ENCODE data around the gene BRI3BP. TPM values are rescaled to one million over a fixed set of nuclear protein-coding genes. Genes with fewer than 3 reads are reported as not detected.
"Not testable (repeated sequence)": the region's sequence is repeated elsewhere in the genome, so short reads cannot be mapped to it uniquely, and the experiment has no call there.

The BRI3BP gene
- total RNA-seq, 2 donors from 2014 or later = 16.5 to 30.0 TPM

DNA sequence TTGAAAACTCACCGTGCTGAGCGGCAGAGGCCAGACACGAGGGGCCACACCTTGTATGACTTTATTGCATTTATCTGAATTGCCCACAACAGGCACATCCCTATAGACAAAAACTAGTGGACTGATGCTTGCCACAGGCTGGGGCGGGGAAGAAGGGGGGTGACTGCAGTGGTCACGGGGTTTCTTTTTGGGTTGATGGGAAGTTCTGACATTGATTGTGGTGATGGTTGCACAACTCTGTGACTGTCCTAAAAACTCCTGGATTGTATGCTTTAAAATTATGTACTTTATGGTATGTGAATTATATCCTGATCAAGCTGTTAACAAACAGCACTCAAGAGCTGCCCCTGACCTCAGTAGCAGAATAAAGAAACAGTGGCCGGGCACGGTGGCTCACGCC is 30.2 kb upstream of the BRI3BP start:
- no peak overlapping the region for H3K4me3 Mint-ChIP-seq
- H3K27me3 Mint-ChIP-seq = no peaks in the 10 kb centered on the region
- peaks cover 0 to 5% of the 10 kb centered on the region in 2 donors for H3K4me1 Mint-ChIP-seq (ENCODE audit: low read depth in 2 of 2)
- H3K36me3 Mint-ChIP-seq = peaks cover 4% of the 10 kb centered on the region
- no peaks in the 10 kb centered on the region for H3K9me3 Mint-ChIP-seq
- H3K27ac Mint-ChIP-seq = no peak overlapping the region
- no peak for DNase-seq (ENCODE audit: low spot score)
- ATAC-seq = no peak

DNA sequence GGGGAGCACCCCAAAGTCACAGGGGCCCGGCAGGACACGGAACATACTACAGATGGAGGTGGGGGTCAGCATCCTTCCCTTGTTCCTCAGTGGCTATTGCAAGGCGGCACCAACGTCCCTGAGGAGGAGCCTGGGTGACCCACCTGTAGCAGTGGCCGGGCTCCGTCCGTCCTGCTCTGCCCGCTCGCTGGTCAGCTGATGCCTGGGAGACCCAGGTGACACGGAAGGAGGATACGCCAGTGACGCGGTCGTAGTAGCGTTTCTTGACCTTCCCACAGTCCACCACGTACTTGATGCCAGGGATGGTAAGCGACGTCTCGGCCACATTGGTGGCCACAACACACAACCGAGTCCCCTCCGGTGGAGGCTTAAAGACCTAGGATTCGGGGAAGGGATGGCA is 29.2 kb upstream of the BRI3BP start:
- Mint-ChIP-seq H3K4me3 (no peak overlapping the region), H3K27me3 (no peaks in the 10 kb centered on the region)
- no peak for ATAC-seq

DNA sequence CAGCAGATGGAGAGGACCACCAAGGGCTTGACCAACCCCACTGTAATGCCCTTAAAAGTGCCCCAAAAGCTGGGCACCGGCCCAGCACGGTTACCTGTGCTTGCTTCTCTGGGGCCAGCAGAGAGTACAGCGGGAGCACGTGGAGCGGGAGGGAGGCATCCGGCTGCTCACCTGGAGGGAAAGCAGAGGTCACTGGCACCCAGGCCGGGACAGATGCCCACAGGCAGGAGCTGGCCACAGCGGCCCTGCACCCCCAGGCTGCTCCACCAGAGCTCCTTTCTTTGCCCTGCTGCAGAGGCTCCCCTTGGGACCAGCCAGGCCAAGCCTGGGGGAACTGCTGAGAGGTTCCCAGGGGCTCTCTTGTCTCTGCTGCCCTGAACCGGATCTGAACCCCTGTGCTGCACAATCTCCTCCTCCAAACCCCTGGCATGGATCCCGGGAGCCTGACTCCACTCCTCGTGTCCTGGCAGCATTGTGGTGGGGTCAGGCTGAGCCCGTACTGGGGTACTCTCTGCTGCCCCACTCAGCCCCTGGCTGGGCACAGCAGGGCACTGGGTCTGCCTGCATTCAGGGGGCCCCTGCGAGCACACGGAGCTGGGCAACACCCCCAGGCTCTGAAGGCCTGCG is 28.5 kb upstream of the BRI3BP start:
- Mint-ChIP-seq H3K36me3 (peaks cover 4% of the 10 kb centered on the region), H3K4me1 (ENCODE audit: low read depth in 2 of 2) (peaks cover 0 to 5% of the 10 kb centered on the region in 2 donors), H3K27me3 (no peaks in the 10 kb centered on the region), H3K27ac (no peak overlapping the region), H3K9me3 (no peaks in the 10 kb centered on the region), H3K4me3 (no peak overlapping the region)
- no peak for DNase-seq (ENCODE audit: low spot score)
- no peak for ATAC-seq

More for the DNA sequence above, 29.2 kb upstream of the BRI3BP start:
- no peak for DNase-seq (ENCODE audit: low spot score)
- H3K27ac Mint-ChIP-seq = no peak overlapping the region
- H3K36me3 Mint-ChIP-seq = peaks cover 4% of the 10 kb centered on the region
- no peaks in the 10 kb centered on the region for H3K9me3 Mint-ChIP-seq
- H3K4me1 Mint-ChIP-seq (ENCODE audit: low read depth in 2 of 2) = peaks cover 0 to 5% of the 10 kb centered on the region in 2 donors

- ATAC-seq (no peak), DNase-seq (ENCODE audit: low spot score) (no peak)
- H3K4me1 Mint-ChIP-seq (ENCODE audit: low read depth in 2 of 2) = peaks cover 0 to 6% of the 10 kb centered on the region in 2 donors
- H3K9me3 Mint-ChIP-seq = no peaks in the 10 kb centered on the region
- no peak overlapping the region for H3K4me3 Mint-ChIP-seq
- no peak overlapping the region for H3K27ac Mint-ChIP-seq
- no peaks in the 10 kb centered on the region for H3K27me3 Mint-ChIP-seq
- H3K36me3 Mint-ChIP-seq = peaks cover 4% of the 10 kb centered on the region
These were observed 26.3 kb upstream of the BRI3BP start for GRCh38 chr12:124967016-124967739.

- no peaks in the 10 kb centered on the region for H3K36me3 Mint-ChIP-seq
- peaks cover 0 to 3% of the 10 kb centered on the region in 2 donors for H3K4me1 Mint-ChIP-seq (ENCODE audit: low read depth in 2 of 2)
These were observed 24.8 kb upstream of the BRI3BP start for GRCh38 chr12:124968656-124969055.

GRCh38 chr12:124970647-124971402 is 22.6 kb upstream of the BRI3BP start:
- H3K4me1 Mint-ChIP-seq (ENCODE audit: low read depth in 2 of 2) = peaks cover 0 to 3% of the 10 kb centered on the region in 2 donors
- H3K36me3 Mint-ChIP-seq = no peaks in the 10 kb centered on the region
- H3K4me3 Mint-ChIP-seq = no peak overlapping the region
- ATAC-seq (no peak), DNase-seq (ENCODE audit: low spot score) (no peak)
- H3K9me3 Mint-ChIP-seq = no peaks in the 10 kb centered on the region
- no peaks in the 10 kb centered on the region for H3K27me3 Mint-ChIP-seq
- H3K27ac Mint-ChIP-seq = no peak overlapping the region

More at GRCh38 chr12:124968656-124969055, 24.8 kb upstream of the BRI3BP start:
- H3K4me3 Mint-ChIP-seq = no peak overlapping the region
- H3K27me3 Mint-ChIP-seq = no peaks in the 10 kb centered on the region
- no peaks in the 10 kb centered on the region for H3K9me3 Mint-ChIP-seq
- ATAC-seq = no peak
- no peak overlapping the region for H3K27ac Mint-ChIP-seq
- DNase-seq (ENCODE audit: low spot score) = no peak

DNA sequence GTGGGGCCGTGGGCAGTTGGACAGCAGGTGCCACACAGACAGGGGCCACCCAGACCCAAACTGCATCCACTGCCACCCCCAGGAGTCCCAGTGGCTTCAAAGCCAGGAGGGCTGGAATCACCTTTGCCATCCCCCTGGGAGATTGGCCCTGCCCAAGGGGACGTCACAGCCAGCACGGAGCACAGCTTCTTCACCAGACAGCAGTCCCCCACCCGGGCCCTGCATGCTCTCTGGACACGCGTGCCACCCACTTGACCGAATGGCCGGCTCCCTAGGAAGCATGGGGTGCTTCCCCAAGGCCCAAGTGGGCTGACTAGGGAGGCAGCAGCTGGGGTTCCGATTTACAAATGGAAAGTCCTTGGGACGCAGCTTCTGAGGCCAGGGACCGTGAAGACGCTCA is 21.8 kb upstream of the BRI3BP start:
- no peaks in the 10 kb centered on the region for H3K36me3 Mint-ChIP-seq
- H3K4me3 Mint-ChIP-seq = no peak overlapping the region
- ATAC-seq (no peak), DNase-seq (ENCODE audit: low spot score) (no peak)
- no peaks in the 10 kb centered on the region for H3K27me3 Mint-ChIP-seq
- H3K9me3 Mint-ChIP-seq = no peaks in the 10 kb centered on the region
- no peak overlapping the region for H3K27ac Mint-ChIP-seq
- peaks cover 0 to 3% of the 10 kb centered on the region in 2 donors for H3K4me1 Mint-ChIP-seq (ENCODE audit: low read depth in 2 of 2)

GRCh38 chr12:124972211-124972610 is 21.2 kb upstream of the BRI3BP start:
- Mint-ChIP-seq H3K27me3 (no peaks in the 10 kb centered on the region), H3K9me3 (no peaks in the 10 kb centered on the region), H3K27ac (no peak overlapping the region), H3K36me3 (no peaks in the 10 kb centered on the region), H3K4me1 (ENCODE audit: low read depth in 2 of 2) (peaks cover 0 to 3% of the 10 kb centered on the region in 2 donors), H3K4me3 (no peak overlapping the region)
- ATAC-seq = no peak
- no peak for DNase-seq (ENCODE audit: low spot score)

GRCh38 chr12:124975276-124975675 is 18.2 kb upstream of the BRI3BP start:
- H3K4me3 Mint-ChIP-seq = no peak overlapping the region
- no peaks in the 10 kb centered on the region for H3K36me3 Mint-ChIP-seq
- H3K4me1 Mint-ChIP-seq (ENCODE audit: low read depth in 2 of 2) = peaks cover 0 to 3% of the 10 kb centered on the region in 2 donors
- no peaks in the 10 kb centered on the region for H3K9me3 Mint-ChIP-seq
- ATAC-seq (no peak), DNase-seq (ENCODE audit: low spot score) (no peak)
- H3K27me3 Mint-ChIP-seq = no peaks in the 10 kb centered on the region
- no peak overlapping the region for H3K27ac Mint-ChIP-seq

DNA sequence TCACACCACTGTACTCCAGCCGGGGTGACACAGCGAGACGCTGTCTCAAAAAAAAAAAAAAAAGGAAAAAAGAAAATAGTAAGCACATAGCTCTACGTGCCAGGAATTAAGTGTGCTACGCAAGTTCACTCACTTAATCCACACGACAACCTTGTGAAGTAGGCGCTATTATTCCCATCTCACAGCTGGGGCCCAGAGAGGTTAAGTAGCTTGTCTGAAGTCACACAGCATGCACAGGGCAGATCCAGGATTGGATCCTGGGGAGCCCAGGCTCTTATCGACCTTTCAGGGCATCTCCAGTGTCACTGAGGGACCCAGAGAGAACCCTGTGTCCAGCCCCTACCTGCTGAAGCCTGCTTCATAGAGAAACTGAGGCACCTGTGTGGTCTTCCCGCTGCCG is 16.4 kb upstream of the BRI3BP start:
- H3K9me3 Mint-ChIP-seq = no peaks in the 10 kb centered on the region
- H3K27me3 Mint-ChIP-seq = no peaks in the 10 kb centered on the region
- DNase-seq (ENCODE audit: low spot score) (no peak), ATAC-seq (no peak)
- no peaks in the 10 kb centered on the region for H3K36me3 Mint-ChIP-seq
- H3K27ac Mint-ChIP-seq = no peak overlapping the region
- H3K4me3 Mint-ChIP-seq = no peak overlapping the region
- H3K4me1 Mint-ChIP-seq (ENCODE audit: low read depth in 2 of 2) = peaks cover 0 to 4% of the 10 kb centered on the region in 2 donors

GRCh38 chr12:124979568-124979967 is 13.9 kb upstream of the BRI3BP start:
- Mint-ChIP-seq H3K9me3 (no peaks in the 10 kb centered on the region), H3K4me1 (ENCODE audit: low read depth in 2 of 2) (peaks cover 0 to 4% of the 10 kb centered on the region in 2 donors), H3K27me3 (no peaks in the 10 kb centered on the region), H3K27ac (no peak overlapping the region), H3K36me3 (no peaks in the 10 kb centered on the region), H3K4me3 (no peak overlapping the region)
- DNase-seq (ENCODE audit: low spot score) (no peak), ATAC-seq (no peak)

DNA sequence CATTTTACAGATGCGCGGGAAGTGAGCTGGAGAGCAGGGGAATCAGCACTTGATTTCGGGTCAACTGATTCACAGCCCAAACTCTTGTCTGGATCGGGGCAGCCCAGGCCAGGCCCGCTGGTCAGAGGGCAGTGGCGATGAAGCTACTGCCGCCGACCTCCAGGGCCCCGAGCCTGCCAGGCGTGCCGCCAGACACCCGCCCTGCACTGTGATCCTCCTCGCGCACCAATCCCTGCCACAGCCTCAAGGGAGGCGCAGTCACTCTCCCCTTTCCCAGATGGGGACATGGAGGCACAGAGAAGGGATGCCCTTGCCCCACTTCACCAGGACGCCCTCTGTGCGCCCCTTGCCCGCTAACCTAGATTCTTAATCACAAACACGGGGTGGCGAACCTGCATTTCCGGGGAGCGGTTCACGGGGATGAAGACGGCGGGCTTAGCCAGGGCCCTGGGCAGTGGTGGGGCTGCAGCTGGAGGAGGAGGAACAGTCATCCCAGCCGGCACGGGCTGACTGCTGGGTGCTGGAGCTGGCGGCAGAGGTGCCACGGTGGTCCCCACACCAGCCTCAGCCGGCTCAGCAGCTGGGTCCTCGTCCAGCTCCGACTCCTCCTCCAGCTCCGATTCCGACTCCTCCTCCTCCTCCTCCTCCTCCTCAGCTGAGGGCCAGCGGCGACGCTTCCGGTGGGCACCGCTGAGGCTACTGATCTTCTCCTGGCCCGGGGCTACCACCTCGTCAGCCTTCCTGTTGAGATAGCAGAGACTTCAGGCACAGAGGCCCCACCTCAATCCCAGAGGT is 13.2 kb upstream of the BRI3BP start:
- H3K36me3 Mint-ChIP-seq = no peaks in the 10 kb centered on the region
- no peak overlapping the region for H3K27ac Mint-ChIP-seq

DNA sequence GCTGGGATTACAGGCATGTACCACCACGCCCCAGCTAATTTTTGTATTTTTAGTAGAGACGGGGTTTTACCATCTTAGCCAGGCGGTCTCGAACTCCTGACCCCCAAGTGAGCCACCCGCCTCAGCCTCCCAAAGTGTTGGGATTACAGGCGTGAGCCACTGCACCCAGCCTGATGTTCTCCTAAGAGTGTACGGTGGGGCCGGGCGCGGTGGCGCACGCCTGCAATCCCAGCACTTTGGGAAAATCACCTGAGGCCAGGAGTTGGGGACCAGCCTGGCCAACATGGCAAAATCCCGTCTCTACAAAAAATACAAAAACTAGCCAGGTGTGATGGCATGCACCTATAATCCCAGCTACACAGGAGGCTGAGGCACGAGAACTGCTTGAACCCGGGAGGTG is 6.6 kb upstream of the BRI3BP start:
- Mint-ChIP-seq H3K4me1 (ENCODE audit: low read depth in 2 of 2) (peaks cover 14 to 17% of the 10 kb centered on the region in 2 donors), H3K4me3 (peak overlapping the region; percentile 20)
- not testable (repeated sequence) for H3K36me3 Mint-ChIP-seq; H3K27me3 Mint-ChIP-seq; H3K27ac Mint-ChIP-seq; ATAC-seq; H3K9me3 Mint-ChIP-seq; DNase-seq (ENCODE audit: low spot score)

More for the DNA sequence above, 13.2 kb upstream of the BRI3BP start:
- no peaks in the 10 kb centered on the region for H3K27me3 Mint-ChIP-seq
- ATAC-seq (no peak), DNase-seq (ENCODE audit: low spot score) (no peak)
- H3K4me1 Mint-ChIP-seq (ENCODE audit: low read depth in 2 of 2) = peaks cover 0 to 6% of the 10 kb centered on the region in 2 donors
- no peak overlapping the region for H3K4me3 Mint-ChIP-seq
- H3K9me3 Mint-ChIP-seq = no peaks in the 10 kb centered on the region

Data from natural killer cell treated with Interleukin-12 subunit alpha and Interleukin-12 subunit beta and Interleukin-15 and Interleukin-18, amount 100 ng/mL, for 72 hours (primary cell).